T-cell (primary cell): Measurements from ENCODE around the gene PADI6. TPM values are rescaled to one million over a fixed set of nuclear protein-coding genes. Genes with fewer than 3 reads are reported as not detected.

Experiments used
- ATAC-seq, 4 experiments: fragments of 200-7000 bp in 3 of 4; fragments of 150-1000 bp in 1 of 4; cut with Tn5 transposase; replicated peaks in 1 of 4; 1 replicate in 3 of 4; 2 replicates in 1 of 4; pipeline ENCODE4 v1.10.0; 2021; ENCODE audit warnings: moderate library complexity in 3 of 4, mild to moderate bottlenecking in 2 of 4, moderate number of reproducible peaks in 1 of 4
- CTCF ChIA-PET, 2 donors: fragments of 300-600 bp; sonication (Branson Sonifier 250); formaldehyde crosslinking; loops; one replicate each; lab custom pipeline; 2022; ENCODE audit warnings: antibody characterized with exemption in 2 of 2; lab: Charles Lee
- POLR2A ChIA-PET, 2 donors: fragments of 300-600 bp; sonication (Branson Sonifier 250); formaldehyde crosslinking; loops; one replicate each; lab custom pipeline; 2022; ENCODE audit warnings: antibody characterized with exemption in 2 of 2; lab: Charles Lee
- DNase-seq, 35 experiments: peaks; one replicate each; pipeline versions ENCODE4 v3.0.0 to v3.0.0-alpha.2; 2013 to 2023
- H3K27ac ChIP-seq: one replicate; pipeline ENCODE4 v1.5.1; 2013; ENCODE audit warnings: low read length
- H3K27me3 ChIP-seq, 2 experiments: replicated peaks in 1 of 2; 1 replicate in 1 of 2; 2 replicates in 1 of 2; pipeline versions ENCODE4 v1.6.1 to v1.7.0; 2013; ENCODE audit warnings: low read length in 1 of 2, mixed read lengths in 1 of 2; ENCODE audit not compliant: control insufficient read depth in 2 of 2, insufficient read depth in 2 of 2; ENCODE audit errors: extremely low read depth in 1 of 2
- H3K36me3 ChIP-seq, 2 donors: 1 replicate in 1 of 2; 2 replicates in 1 of 2; pipeline versions ENCODE4 v1.6.1 to v1.7.0; 2013; ENCODE audit warnings: low read length in 1 of 2; ENCODE audit not compliant: control insufficient read depth in 2 of 2, insufficient read depth in 1 of 2; ENCODE audit errors: extremely low read depth in 1 of 2
- H3K4me1 ChIP-seq, 2 experiments: 1 replicate in 1 of 2; 2 replicates in 1 of 2; pipeline versions ENCODE4 v1.6.1 to v1.7.0; 2013; ENCODE audit warnings: low read length in 2 of 2, mixed read lengths in 1 of 2; ENCODE audit not compliant: insufficient read depth in 2 of 2, control insufficient read depth in 1 of 2; ENCODE audit errors: extremely low read depth in 1 of 2
- H3K4me3 ChIP-seq, 2 donors: 1 replicate in 1 of 2; 2 replicates in 1 of 2; pipeline versions ENCODE4 v1.5.1 to v1.7.0; 2013; ENCODE audit warnings: mild to moderate bottlenecking in 2 of 2, low read length in 1 of 2, moderate library complexity in 1 of 2; ENCODE audit not compliant: control insufficient read depth in 1 of 2; ENCODE audit errors: extremely low read depth in 1 of 2
- H3K9me3 ChIP-seq: 2 replicates; pipeline ENCODE4 v1.7.0; 2013
- H3K27ac Mint-ChIP-seq, 2 donors: one replicate each; pipeline ENCODE4 v1.8.0; 2020 to 2021; ENCODE audit warnings: mild to moderate bottlenecking in 2 of 2, mixed read lengths in 2 of 2
- H3K27me3 Mint-ChIP-seq, 2 donors: one replicate each; pipeline ENCODE4 v1.8.0; 2021 to 2022; ENCODE audit warnings: mixed read lengths in 2 of 2
- H3K36me3 Mint-ChIP-seq: one replicate; pipeline ENCODE4 v1.8.0; 2021; ENCODE audit warnings: mixed read lengths
- H3K4me1 Mint-ChIP-seq, 3 donors: one replicate each; pipeline ENCODE4 v1.8.0; 2020 to 2022; ENCODE audit warnings: mixed read lengths in 3 of 3, mild to moderate bottlenecking in 1 of 3
- H3K4me3 Mint-ChIP-seq, 3 donors: one replicate each; pipeline ENCODE4 v1.8.0; 2020 to 2022; ENCODE audit warnings: mild to moderate bottlenecking in 3 of 3, mixed read lengths in 3 of 3, moderate library complexity in 3 of 3
- H3K9me3 Mint-ChIP-seq, 3 donors: one replicate each; pipeline ENCODE4 v1.8.0; 2020 to 2022; ENCODE audit warnings: mixed read lengths in 3 of 3
- WGBS: methylation state at CpG from one replicate; pipeline ENCODE4 v1.1.5; 2013; ENCODE audit warnings: missing lambda C conversion rate; ENCODE audit not compliant: insufficient coverage; 5-methylcytosine and 5-hydroxymethylcytosine counted together
- total RNA-seq, 35 experiments: library from RNA in 6 of 35; stranded (reverse) in 6 of 35; fragments of 120-200 nt in 1 of 35; gene quantifications; one replicate each; pipeline versions ENCODE4 v1.2.1 to v1.2.4 and lab custom pipeline; 2013 to 2026

The PADI6 gene
- not detected for total RNA-seq
- total RNA-seq (2013): 0.07 TPM
- 0 to 0.12 (median 0) reads per million in 29 experiments for total RNA-seq (lab: John Stamatoyannopoulos, UW)

GRCh38 chr1:17371896-17372295 is at the start of gene PADI6:
TSS of gene PADI6 (plus strand) at chr1:17372196. CDS start at chr1:17372246, 50 bp downstream.
- no peaks in the 10 kb centered on the region for H3K4me1 Mint-ChIP-seq
- no peaks in the 10 kb centered on the region for H3K4me1 ChIP-seq
- 83% methylated on average over 4 of the region's 7 CpGs for WGBS

GRCh38 chr1:17328855-17329254 is 43.1 kb upstream of the PADI6 start:
- Mint-ChIP-seq H3K9me3 (peaks cover 0 to 6% (median 0%) of the 10 kb centered on the region in 3 donors), H3K4me1 (no peaks in the 10 kb centered on the region), H3K27me3 (peaks cover 20 to 28% of the 10 kb centered on the region in 2 donors), H3K36me3 (no peaks in the 10 kb centered on the region), H3K27ac (no peak overlapping the region), H3K4me3 (no peak overlapping the region)
- Histone ChIP-seq H3K27me3 (peaks cover 0 to 20% of the 10 kb centered on the region in 2 experiments), H3K36me3 (no peaks in the 10 kb centered on the region), H3K9me3 (no peaks in the 10 kb centered on the region), H3K4me1 (no peaks in the 10 kb centered on the region), H3K27ac (no peak overlapping the region), H3K4me3 (no peak overlapping the region)
- ChIA-PET POLR2A (no interaction called here), CTCF (interaction anchor here in 1 of 2 donors (0.6 kb wide), 1 partner anchor 7 kb away, joined by 3 read pairs; no protein-coding TSS in a partner anchor)
- DNase-seq (no peak), ATAC-seq (no peak)
- 80% methylated on average over 1 of the region's 5 CpGs for WGBS

More at GRCh38 chr1:17371896-17372295, at the start of gene PADI6:
- POLR2A ChIA-PET: no interaction called here
- ATAC-seq: no peak
- no peaks in the 10 kb centered on the region for H3K36me3 ChIP-seq
- no peak within 1 kb of the TSS for H3K4me3 ChIP-seq
- DNase-seq: no peak
- H3K27me3 ChIP-seq: peaks cover 0 to 7% of the 10 kb centered on the region in 2 experiments
- CTCF ChIA-PET: no interaction called here
- Mint-ChIP-seq H3K9me3 (no peaks in the 10 kb centered on the region), H3K4me3 (no peak within 1 kb of the TSS), H3K36me3 (no peaks in the 10 kb centered on the region), H3K27ac (no peak within 1 kb of the TSS), H3K27me3 (peaks cover 1 to 4% of the 10 kb centered on the region in 2 donors)
- no peaks in the 10 kb centered on the region for H3K9me3 ChIP-seq
- H3K27ac ChIP-seq: no peak within 1 kb of the TSS

GRCh38 chr1:17329610-17330009 is 42.4 kb upstream of the PADI6 start:
- WGBS: no CpG with 5 or more reads among the region's 4 CpGs
- no peak overlapping the region for H3K27ac Mint-ChIP-seq
- peaks cover 22 to 29% of the 10 kb centered on the region in 2 donors for H3K27me3 Mint-ChIP-seq
- POLR2A ChIA-PET: no interaction called here
- CTCF ChIA-PET: no interaction called here
- no peak for ATAC-seq
- Histone ChIP-seq H3K4me1 (no peaks in the 10 kb centered on the region), H3K9me3 (no peaks in the 10 kb centered on the region), H3K27ac (no peak overlapping the region), H3K36me3 (no peaks in the 10 kb centered on the region), H3K4me3 (no peak overlapping the region), H3K27me3 (peaks cover 0 to 20% of the 10 kb centered on the region in 2 experiments)
- no peak for DNase-seq
- H3K4me3 Mint-ChIP-seq: no peak overlapping the region
- H3K9me3 Mint-ChIP-seq: peaks cover 0 to 4% (median 0%) of the 10 kb centered on the region in 3 donors
- H3K4me1 Mint-ChIP-seq: no peaks in the 10 kb centered on the region
- H3K36me3 Mint-ChIP-seq: no peaks in the 10 kb centered on the region

GRCh38 chr1:17330856-17331255 is 41.1 kb upstream of the PADI6 start:
- Histone ChIP-seq H3K36me3 (no peaks in the 10 kb centered on the region), H3K9me3 (no peaks in the 10 kb centered on the region), H3K27me3 (peaks cover 0 to 24% of the 10 kb centered on the region in 2 experiments), H3K4me3 (no peak overlapping the region), H3K27ac (no peak overlapping the region), H3K4me1 (no peaks in the 10 kb centered on the region)
- 74% methylated on average over 5 of the region's 7 CpGs for WGBS
- CTCF ChIA-PET: no interaction called here
- Mint-ChIP-seq H3K27ac (no peak overlapping the region), H3K9me3 (no peaks in the 10 kb centered on the region), H3K4me3 (no peak overlapping the region), H3K36me3 (no peaks in the 10 kb centered on the region), H3K27me3 (peaks cover 26 to 29% of the 10 kb centered on the region in 2 donors), H3K4me1 (no peaks in the 10 kb centered on the region)
- DNase-seq (no peak), ATAC-seq (no peak)
- POLR2A ChIA-PET: no interaction called here

GRCh38 chr1:17333081-17333480 is 38.9 kb upstream of the PADI6 start:
- Mint-ChIP-seq H3K36me3 (no peaks in the 10 kb centered on the region), H3K4me3 (no peak overlapping the region), H3K4me1 (peaks cover 0 to 4% (median 0%) of the 10 kb centered on the region in 3 donors), H3K9me3 (no peaks in the 10 kb centered on the region), H3K27me3 (peaks cover 29 to 34% of the 10 kb centered on the region in 2 donors), H3K27ac (no peak overlapping the region)
- Histone ChIP-seq H3K4me1 (no peaks in the 10 kb centered on the region), H3K27ac (no peak overlapping the region), H3K9me3 (no peaks in the 10 kb centered on the region), H3K36me3 (no peaks in the 10 kb centered on the region), H3K27me3 (peaks cover 0 to 33% of the 10 kb centered on the region in 2 experiments), H3K4me3 (no peak overlapping the region)
- 84% methylated on average over 8 of the region's 8 CpGs for WGBS
- ATAC-seq (no peak), DNase-seq (no peak)
- ChIA-PET POLR2A (no interaction called here), CTCF (no interaction called here)

- Mint-ChIP-seq H3K4me3 (no peak overlapping the region), H3K9me3 (no peaks in the 10 kb centered on the region), H3K36me3 (no peaks in the 10 kb centered on the region), H3K4me1 (peaks cover 0 to 4% (median 0%) of the 10 kb centered on the region in 3 donors), H3K27ac (no peak overlapping the region), H3K27me3 (peaks cover 24 to 32% of the 10 kb centered on the region in 2 donors)
- Histone ChIP-seq H3K27ac (no peak overlapping the region), H3K36me3 (no peaks in the 10 kb centered on the region), H3K9me3 (no peaks in the 10 kb centered on the region), H3K27me3 (peaks cover 0 to 32% of the 10 kb centered on the region in 2 experiments), H3K4me3 (no peak overlapping the region), H3K4me1 (no peaks in the 10 kb centered on the region)
- peak in 32 of 35 experiments; percentile 8 to 67 (median 49) for DNase-seq
- POLR2A ChIA-PET: no interaction called here
- ATAC-seq: no peak
- WGBS: 40% methylated on average over 8 of the region's 20 CpGs
- CTCF ChIA-PET: interaction anchor here (0.5 to 0.6 kb wide), 2 partner anchors 8 to 273 kb away, joined by 3 to 5 read pairs; no protein-coding TSS in a partner anchor
Measured at GRCh38 chr1:17335821-17336710, 35.9 kb upstream of the PADI6 start.
